GM18526 (cell line): Measurements from ENCODE around the gene TMBIM6.

ENCODE experiments used
- POLR2A ChIP-seq: IDR thresholded peaks from 3 replicates; pipeline ENCODE4 v1.6.1; 2011; ENCODE audit not compliant: insufficient read length; ENCODE audit errors: extremely low read depth

The TMBIM6 gene

GRCh38 chr12:49792976-49793580 is 51.7 kb downstream of the TMBIM6 start:
- TF ChIP-seq POLR2A, result no peak

GRCh38 chr12:49793620-49794019 is 52.3 kb downstream of the TMBIM6 start:
- no peak for TF ChIP-seq POLR2A

GRCh38 chr12:49794021-49794420 is 52.7 kb downstream of the TMBIM6 start:
- no peak for TF ChIP-seq POLR2A

GRCh38 chr12:49794811-49795653 is 53.7 kb downstream of the TMBIM6 start:
- TF ChIP-seq POLR2A, result no peak

GRCh38 chr12:49795654-49796105 is 54.3 kb downstream of the TMBIM6 start:
- no peak for TF ChIP-seq POLR2A

- TF ChIP-seq POLR2A, result no peak
These were observed 54.8 kb downstream of the TMBIM6 start for GRCh38 chr12:49796155-49796554.

GRCh38 chr12:49796606-49797448 is 55.5 kb downstream of the TMBIM6 start:
- TF ChIP-seq POLR2A, result no peak

GRCh38 chr12:49797449-49797776 is 56.1 kb downstream of the TMBIM6 start:
- no peak for TF ChIP-seq POLR2A

- no peak for TF ChIP-seq POLR2A
These were observed 56.9 kb downstream of the TMBIM6 start for GRCh38 chr12:49798248-49798647.

GRCh38 chr12:49798934-49799333 is 57.6 kb downstream of the TMBIM6 start:
- TF ChIP-seq POLR2A, result no peak

- TF ChIP-seq POLR2A, result no peak
These were observed 59.2 kb downstream of the TMBIM6 start for GRCh38 chr12:49800421-49801140.

- no peak for TF ChIP-seq POLR2A
These were observed 60.0 kb downstream of the TMBIM6 start for GRCh38 chr12:49801141-49802063.

- no peak for TF ChIP-seq POLR2A
These were observed 62.5 kb downstream of the TMBIM6 start for GRCh38 chr12:49803693-49804450.
